22Rv1 (cell line): Measurements from ENCODE around the gene ZRANB2.

Experiments
- ZFX ChIP-seq: fragments of 450-650 bp; IDR thresholded peaks from 2 replicates; pipeline ENCODE4 v1.6.1; 2017; ENCODE audit warnings: antibody characterized with exemption, borderline replicate concordance
- TF ChIP-seq, protein P1 (sequence below): fragments of 450-650 bp; IDR thresholded peaks from 2 replicates; pipeline ENCODE4 v1.5.1; 2017; ENCODE audit warnings: mild to moderate bottlenecking

DNA sequence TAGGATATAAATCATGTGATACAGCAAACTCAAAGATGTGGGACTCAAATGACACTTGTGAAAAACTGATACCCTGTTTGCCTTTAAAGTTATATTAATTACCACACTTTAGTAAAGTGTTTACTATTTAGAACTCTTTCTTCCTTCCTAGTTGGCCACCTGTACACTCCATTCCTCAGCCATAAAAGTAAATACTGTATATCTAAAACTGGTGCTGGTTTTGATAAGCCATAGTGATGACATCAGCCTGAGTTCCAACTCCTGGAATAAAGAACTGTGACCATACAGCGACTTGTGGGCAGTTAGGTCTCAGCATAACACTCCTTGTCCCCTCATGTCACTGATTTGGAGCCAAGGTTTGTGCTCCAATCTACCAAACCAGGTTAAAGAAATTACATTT lies 36.0 kb downstream of the ZRANB2 start:
- TF ChIP-seq, protein P1, sequence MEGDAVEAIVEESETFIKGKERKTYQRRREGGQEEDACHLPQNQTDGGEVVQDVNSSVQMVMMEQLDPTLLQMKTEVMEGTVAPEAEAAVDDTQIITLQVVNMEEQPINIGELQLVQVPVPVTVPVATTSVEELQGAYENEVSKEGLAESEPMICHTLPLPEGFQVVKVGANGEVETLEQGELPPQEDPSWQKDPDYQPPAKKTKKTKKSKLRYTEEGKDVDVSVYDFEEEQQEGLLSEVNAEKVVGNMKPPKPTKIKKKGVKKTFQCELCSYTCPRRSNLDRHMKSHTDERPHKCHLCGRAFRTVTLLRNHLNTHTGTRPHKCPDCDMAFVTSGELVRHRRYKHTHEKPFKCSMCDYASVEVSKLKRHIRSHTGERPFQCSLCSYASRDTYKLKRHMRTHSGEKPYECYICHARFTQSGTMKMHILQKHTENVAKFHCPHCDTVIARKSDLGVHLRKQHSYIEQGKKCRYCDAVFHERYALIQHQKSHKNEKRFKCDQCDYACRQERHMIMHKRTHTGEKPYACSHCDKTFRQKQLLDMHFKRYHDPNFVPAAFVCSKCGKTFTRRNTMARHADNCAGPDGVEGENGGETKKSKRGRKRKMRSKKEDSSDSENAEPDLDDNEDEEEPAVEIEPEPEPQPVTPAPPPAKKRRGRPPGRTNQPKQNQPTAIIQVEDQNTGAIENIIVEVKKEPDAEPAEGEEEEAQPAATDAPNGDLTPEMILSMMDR: no peak
- no peak for TF ChIP-seq ZFX
